ENCODE data around the gene ALG2. TPM values are rescaled to one million over a fixed set of nuclear protein-coding genes. Genes with fewer than 3 reads are reported as not detected.
"Not testable (repeated sequence)": the region's sequence is repeated elsewhere in the genome, so short reads cannot be mapped to it uniquely, and the experiment has no call there.

ALG2 gene
- polyA plus RNA-seq, 1 of the 3 experiments (the other 2 are of a cell fraction) = 31.6 TPM

DNA sequence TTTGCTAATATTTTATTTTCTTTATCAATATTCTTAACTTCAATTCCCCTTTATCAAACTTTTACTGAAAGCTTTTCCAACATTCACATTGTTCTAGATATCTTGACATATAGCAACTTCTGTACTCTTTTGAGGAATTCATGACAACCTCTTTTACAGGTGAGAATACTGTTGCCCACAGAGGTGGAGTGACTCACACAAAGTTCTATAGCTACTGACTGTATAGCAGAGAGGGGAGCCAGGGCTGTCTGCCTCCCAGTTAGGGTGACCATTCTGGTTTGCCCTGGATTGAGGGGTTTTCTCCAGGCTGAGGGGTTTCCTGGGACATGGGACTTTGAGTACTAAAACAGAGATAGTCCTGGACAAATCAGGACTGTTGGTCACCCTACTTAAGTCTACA is 16.6 kb upstream of the ALG2 start (continued):
- TF ChIP-seq, protein P1, sequence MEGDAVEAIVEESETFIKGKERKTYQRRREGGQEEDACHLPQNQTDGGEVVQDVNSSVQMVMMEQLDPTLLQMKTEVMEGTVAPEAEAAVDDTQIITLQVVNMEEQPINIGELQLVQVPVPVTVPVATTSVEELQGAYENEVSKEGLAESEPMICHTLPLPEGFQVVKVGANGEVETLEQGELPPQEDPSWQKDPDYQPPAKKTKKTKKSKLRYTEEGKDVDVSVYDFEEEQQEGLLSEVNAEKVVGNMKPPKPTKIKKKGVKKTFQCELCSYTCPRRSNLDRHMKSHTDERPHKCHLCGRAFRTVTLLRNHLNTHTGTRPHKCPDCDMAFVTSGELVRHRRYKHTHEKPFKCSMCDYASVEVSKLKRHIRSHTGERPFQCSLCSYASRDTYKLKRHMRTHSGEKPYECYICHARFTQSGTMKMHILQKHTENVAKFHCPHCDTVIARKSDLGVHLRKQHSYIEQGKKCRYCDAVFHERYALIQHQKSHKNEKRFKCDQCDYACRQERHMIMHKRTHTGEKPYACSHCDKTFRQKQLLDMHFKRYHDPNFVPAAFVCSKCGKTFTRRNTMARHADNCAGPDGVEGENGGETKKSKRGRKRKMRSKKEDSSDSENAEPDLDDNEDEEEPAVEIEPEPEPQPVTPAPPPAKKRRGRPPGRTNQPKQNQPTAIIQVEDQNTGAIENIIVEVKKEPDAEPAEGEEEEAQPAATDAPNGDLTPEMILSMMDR (IDR thresholded peaks at IDR 0.05) = no peak
- TF ChIP-seq TEAD4 (IDR thresholded peaks at IDR 0.05; ENCODE audit: borderline replicate concordance, insufficient read depth) (no peak), TCF12 (IDR thresholded peaks at IDR 0.05) (no peak), RXRA (IDR thresholded peaks at IDR 0.05; ENCODE audit: borderline replicate concordance, low read depth) (no peak), GATA2 (CRISPR knock-in tag; IDR thresholded peaks at IDR 0.05) (no peak), CHD2 (IDR thresholded peaks at IDR 0.05; ENCODE audit: low read length, partially characterized antibody) (no peak), YY1 (IDR thresholded peaks at IDR 0.05; ENCODE audit: low read depth) (no peak)
- TF ChIP-seq, protein P2, sequence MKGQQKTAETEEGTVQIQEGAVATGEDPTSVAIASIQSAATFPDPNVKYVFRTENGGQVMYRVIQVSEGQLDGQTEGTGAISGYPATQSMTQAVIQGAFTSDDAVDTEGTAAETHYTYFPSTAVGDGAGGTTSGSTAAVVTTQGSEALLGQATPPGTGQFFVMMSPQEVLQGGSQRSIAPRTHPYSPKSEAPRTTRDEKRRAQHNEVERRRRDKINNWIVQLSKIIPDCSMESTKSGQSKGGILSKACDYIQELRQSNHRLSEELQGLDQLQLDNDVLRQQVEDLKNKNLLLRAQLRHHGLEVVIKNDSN (IDR thresholded peaks at IDR 0.05; ENCODE audit: borderline replicate concordance, low read depth) = no peak
- TF ChIP-seq, protein P3, sequence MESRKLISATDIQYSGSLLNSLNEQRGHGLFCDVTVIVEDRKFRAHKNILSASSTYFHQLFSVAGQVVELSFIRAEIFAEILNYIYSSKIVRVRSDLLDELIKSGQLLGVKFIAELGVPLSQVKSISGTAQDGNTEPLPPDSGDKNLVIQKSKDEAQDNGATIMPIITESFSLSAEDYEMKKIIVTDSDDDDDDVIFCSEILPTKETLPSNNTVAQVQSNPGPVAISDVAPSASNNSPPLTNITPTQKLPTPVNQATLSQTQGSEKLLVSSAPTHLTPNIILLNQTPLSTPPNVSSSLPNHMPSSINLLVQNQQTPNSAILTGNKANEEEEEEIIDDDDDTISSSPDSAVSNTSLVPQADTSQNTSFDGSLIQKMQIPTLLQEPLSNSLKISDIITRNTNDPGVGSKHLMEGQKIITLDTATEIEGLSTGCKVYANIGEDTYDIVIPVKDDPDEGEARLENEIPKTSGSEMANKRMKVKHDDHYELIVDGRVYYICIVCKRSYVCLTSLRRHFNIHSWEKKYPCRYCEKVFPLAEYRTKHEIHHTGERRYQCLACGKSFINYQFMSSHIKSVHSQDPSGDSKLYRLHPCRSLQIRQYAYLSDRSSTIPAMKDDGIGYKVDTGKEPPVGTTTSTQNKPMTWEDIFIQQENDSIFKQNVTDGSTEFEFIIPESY (IDR thresholded peaks at IDR 0.05; ENCODE audit: borderline replicate concordance, low read depth) = no peak
- TF ChIP-seq, protein P4, sequence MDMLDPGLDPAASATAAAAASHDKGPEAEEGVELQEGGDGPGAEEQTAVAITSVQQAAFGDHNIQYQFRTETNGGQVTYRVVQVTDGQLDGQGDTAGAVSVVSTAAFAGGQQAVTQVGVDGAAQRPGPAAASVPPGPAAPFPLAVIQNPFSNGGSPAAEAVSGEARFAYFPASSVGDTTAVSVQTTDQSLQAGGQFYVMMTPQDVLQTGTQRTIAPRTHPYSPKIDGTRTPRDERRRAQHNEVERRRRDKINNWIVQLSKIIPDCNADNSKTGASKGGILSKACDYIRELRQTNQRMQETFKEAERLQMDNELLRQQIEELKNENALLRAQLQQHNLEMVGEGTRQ (IDR thresholded peaks at IDR 0.05; ENCODE audit: borderline replicate concordance, low read depth, low read length) = no peak

DNA sequence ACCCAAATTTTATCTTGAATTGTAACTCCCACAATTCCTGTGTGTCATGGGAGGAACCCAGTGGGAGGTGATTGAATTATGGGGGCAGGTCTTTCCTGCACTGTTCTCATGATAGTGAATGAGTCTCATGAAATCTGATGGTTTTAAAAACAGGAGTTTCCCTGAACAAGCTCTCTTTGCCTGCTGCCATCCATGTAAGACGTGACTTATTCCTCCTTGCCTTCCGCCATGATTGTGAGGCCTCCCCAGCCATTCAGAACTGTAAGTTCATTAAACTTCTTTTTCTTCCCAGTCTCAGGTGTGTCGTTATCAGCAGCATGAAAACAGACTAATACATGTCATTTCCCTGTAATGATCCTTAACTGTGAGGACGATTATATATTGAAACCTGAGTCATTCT is 16.1 kb upstream of the ALG2 start:
- WGBS (ENCODE audit: low lambda C conversion rate) = 87% methylated on average over 4 of the region's 4 CpGs
- DNase-seq; H3K27ac ChIP-seq (ENCODE audit: low read depth in 2 of 2, low read length in 1 of 2); H3F3A ChIP-seq (replicated peaks; ENCODE audit: insufficient read depth); H3K4me3 ChIP-seq (ENCODE audit: low read depth in 2 of 2, low read length in 1 of 2); H3K9ac ChIP-seq; CTCF ChIA-PET; H3K36me3 ChIP-seq (replicated peaks in 1 of 2; ENCODE audit: control insufficient read depth in 1 of 2, insufficient read depth in 2 of 2, low read length in 1 of 2); H3K9me3 ChIP-seq; H3K27me3 ChIP-seq (ENCODE audit: insufficient read depth); H4K20me1 ChIP-seq (ENCODE audit: insufficient read depth); H2AFZ ChIP-seq (ENCODE audit: low read depth); H3K4me2 ChIP-seq; H3K79me2 ChIP-seq (ENCODE audit: insufficient read depth); H3K9me2 ChIP-seq; POLR2A ChIA-PET; H3K4me1 ChIP-seq (ENCODE audit: control insufficient read depth in 1 of 2, insufficient read depth in 2 of 2, low read depth in 1 of 2, low read length in 1 of 2): not testable (repeated sequence)
